CD4-positive, alpha-beta T cell (primary cell): ENCODE measurements around the gene GHITM. TPM values are rescaled to one million over a fixed set of nuclear protein-coding genes. Genes with fewer than 3 reads are reported as not detected.
"Not testable (repeated sequence)": the region's sequence is repeated elsewhere in the genome, so short reads cannot be mapped to it uniquely, and the experiment has no call there.

Experiments used
- ATAC-seq: fragments of 200-7000 bp; cut with Tn5 transposase; one replicate; pipeline ENCODE4 v1.10.0; 2022; ENCODE audit warnings: mild to moderate bottlenecking; ENCODE audit not compliant: poor library complexity
- CTCF ChIA-PET: fragments of 350-600 bp; sonication (Branson Sonifier 250); formaldehyde crosslinking; loops from one replicate; lab custom pipeline; 2021; ENCODE audit warnings: antibody characterized with exemption, inconsistent platforms; lab: Charles Lee
- POLR2A ChIA-PET: fragments of 350-600 bp; sonication (Branson Sonifier 250); formaldehyde crosslinking; loops from one replicate; lab custom pipeline; 2021; ENCODE audit warnings: antibody characterized with exemption, inconsistent platforms; lab: Charles Lee
- DNase-seq, 14 experiments: peaks; one replicate each; pipeline ENCODE4 v3.0.0-alpha.2; 2013 to 2020; ENCODE audit warnings: mixed read lengths in 2 of 14
- H3K27ac ChIP-seq, 2 donors: one replicate each; pipeline versions ENCODE4 v1.5.1 to v1.7.0; 2013; ENCODE audit warnings: low read length in 2 of 2, low read depth in 1 of 2, mild to moderate bottlenecking in 1 of 2
- H3K27me3 ChIP-seq, 2 experiments: 1 replicate in 1 of 2; 2 replicates in 1 of 2; pipeline versions ENCODE4 v1.6.1 to v1.7.0; 2013; ENCODE audit warnings: low read length in 2 of 2, control low read depth in 1 of 2, mild to moderate bottlenecking in 1 of 2, moderate library complexity in 1 of 2; ENCODE audit not compliant: insufficient read depth in 2 of 2, control insufficient read depth in 1 of 2
- H3K36me3 ChIP-seq: one replicate; pipeline ENCODE4 v1.6.1; 2013; ENCODE audit warnings: low read length, control low read depth; ENCODE audit not compliant: insufficient read depth
- H3K4me1 ChIP-seq: one replicate; pipeline ENCODE4 v1.6.1; 2013; ENCODE audit warnings: low read length, control low read depth; ENCODE audit not compliant: insufficient read depth
- H3K4me3 ChIP-seq: one replicate; pipeline ENCODE4 v1.5.1; 2013; ENCODE audit warnings: mild to moderate bottlenecking, low read length, moderate library complexity
- H3K9me3 ChIP-seq, 2 experiments: 1 replicate in 1 of 2; 2 replicates in 1 of 2; pipeline versions ENCODE4 v1.6.1 to v1.7.0; 2013; ENCODE audit warnings: low read length in 2 of 2, mild to moderate bottlenecking in 2 of 2, control low read depth in 1 of 2, moderate library complexity in 1 of 2; ENCODE audit not compliant: control insufficient read depth in 1 of 2, insufficient read depth in 1 of 2
- H3K27ac Mint-ChIP-seq: one replicate; pipeline ENCODE4 v1.8.0; 2020; ENCODE audit warnings: mixed read lengths
- H3K27me3 Mint-ChIP-seq: one replicate; pipeline ENCODE4 v1.8.0; 2021; ENCODE audit warnings: mixed read lengths
- H3K36me3 Mint-ChIP-seq: one replicate; pipeline ENCODE4 v1.8.0; 2021; ENCODE audit warnings: low read depth, mixed read lengths
- H3K4me1 Mint-ChIP-seq: one replicate; pipeline ENCODE4 v1.8.0; 2021; ENCODE audit warnings: low read depth, mixed read lengths
- H3K4me3 Mint-ChIP-seq: one replicate; pipeline ENCODE4 v1.8.0; 2020; ENCODE audit warnings: mild to moderate bottlenecking, mixed read lengths
- H3K9me3 Mint-ChIP-seq: one replicate; pipeline ENCODE4 v1.8.0; 2020; ENCODE audit warnings: mixed read lengths
- CTCF ChIP-seq: fragments of 200-600 bp; IDR thresholded peaks from one replicate; pipeline ENCODE4 v1.8.0; 2022; ENCODE audit warnings: antibody characterized with exemption, mild to moderate bottlenecking
- intact Hi-C, 2 experiments: fragments of 100-400 bp; cut with DNase I in 1 of 2; cut with micrococcal nuclease in 1 of 2; formaldehyde crosslinking; loops; one replicate each; pipeline versions ENCODE4 v1.15.1 to v1.9.0; 2023 to 2025; cut with DNase I, micrococcal nuclease
- total RNA-seq, 174 experiments: library from RNA in 2 of 174; stranded (reverse) in 2 of 174; gene quantifications; one replicate each; pipeline ENCODE4 v1.2.3 and lab custom pipeline; 2021 to 2026

Gene GHITM
- total RNA-seq, 2 experiments from 2014 or later = 64.7 to 67.9 TPM

- H3K4me3 Mint-ChIP-seq = no peak overlapping the region
- Histone ChIP-seq H3K36me3 (no peaks in the 10 kb centered on the region), H3K27ac (no peak overlapping the region), H3K27me3 (no peaks in the 10 kb centered on the region), H3K9me3 (no peaks in the 10 kb centered on the region), H3K4me3 (no peak overlapping the region), H3K4me1 (no peaks in the 10 kb centered on the region)
- H3K36me3 Mint-ChIP-seq = no peaks in the 10 kb centered on the region
- H3K27ac Mint-ChIP-seq = no peak overlapping the region
- ATAC-seq (no peak), DNase-seq (no peak)
- intact Hi-C loops = no loop called here
- TF ChIP-seq CTCF = no peak
- POLR2A ChIA-PET = no interaction called here
- CTCF ChIA-PET = no interaction called here
- peaks cover 32% of the 10 kb centered on the region for H3K27me3 Mint-ChIP-seq
- H3K9me3 Mint-ChIP-seq = no peaks in the 10 kb centered on the region
- no peaks in the 10 kb centered on the region for H3K4me1 Mint-ChIP-seq
These were observed 25.1 kb upstream of the GHITM start for GRCh38 chr10:84114088-84114667.

GRCh38 chr10:84117204-84117603, 22.1 kb upstream of the GHITM start:
- H3K4me3 Mint-ChIP-seq, H3K27ac ChIP-seq, ATAC-seq, H3K27ac Mint-ChIP-seq, H3K4me1 Mint-ChIP-seq, H3K9me3 Mint-ChIP-seq, intact Hi-C loops, POLR2A ChIA-PET, H3K36me3 Mint-ChIP-seq, H3K36me3 ChIP-seq, H3K4me1 ChIP-seq, CTCF ChIA-PET, H3K27me3 ChIP-seq, DNase-seq, H3K4me3 ChIP-seq, H3K9me3 ChIP-seq: not testable (repeated sequence)
- peaks cover 26% of the 10 kb centered on the region for H3K27me3 Mint-ChIP-seq

GRCh38 chr10:84117686-84118394, 21.5 kb upstream of the GHITM start:
- Histone ChIP-seq H3K4me3 (no peak overlapping the region), H3K27me3 (no peaks in the 10 kb centered on the region), H3K4me1 (no peaks in the 10 kb centered on the region), H3K9me3 (no peaks in the 10 kb centered on the region), H3K27ac (no peak overlapping the region), H3K36me3 (no peaks in the 10 kb centered on the region)
- TF ChIP-seq CTCF = no peak
- CTCF ChIA-PET = no interaction called here
- Mint-ChIP-seq H3K4me1 (no peaks in the 10 kb centered on the region), H3K27ac (no peak overlapping the region), H3K9me3 (no peaks in the 10 kb centered on the region), H3K36me3 (no peaks in the 10 kb centered on the region), H3K4me3 (no peak overlapping the region), H3K27me3 (peaks cover 23% of the 10 kb centered on the region)
- intact Hi-C loops = no loop called here
- POLR2A ChIA-PET = no interaction called here
- no peak for ATAC-seq
- no peak for DNase-seq
